Measurements from ENCODE around the gene ATAD3C. TPM values are rescaled to one million over a fixed set of nuclear protein-coding genes. Genes with fewer than 3 reads are reported as not detected.
"Not testable (repeated sequence)": the region's sequence is repeated elsewhere in the genome, so short reads cannot be mapped to it uniquely, and the experiment has no call there.

The ATAD3C gene
- 1 to 10 TPM; 2.6 to 3.7 (median 2.9) TPM for polyA plus RNA-seq (ENCODE audit: insufficient read length in 4 of 4)

GRCh38 chr1:1449099-1449739 lies at the start of gene ATAD3C:
ATAD3C (plus strand) TSS chr1:1449689; CDS start chr1:1450684, 995 bp downstream.
- no peak for DNase-seq (ENCODE audit: low read depth in 4 of 4, low spot score in 2 of 4)

- DNase-seq (ENCODE audit: low read depth in 4 of 4, low spot score in 2 of 4): no peak
These were observed 49.5 kb upstream of the ATAD3C start for GRCh38 chr1:1399872-1400575.

- DNase-seq (ENCODE audit: low read depth in 4 of 4, low spot score in 2 of 4): no peak
These were observed 48.7 kb upstream of the ATAD3C start for GRCh38 chr1:1400576-1401456.

GRCh38 chr1:1401457-1402010 lies 48.0 kb upstream of the ATAD3C start:
- no peak for DNase-seq (ENCODE audit: low read depth in 4 of 4, low spot score in 2 of 4)

GRCh38 chr1:1402072-1402900 lies 47.2 kb upstream of the ATAD3C start:
- no peak for DNase-seq (ENCODE audit: low read depth in 4 of 4, low spot score in 2 of 4)

GRCh38 chr1:1402901-1403392 lies 46.5 kb upstream of the ATAD3C start:
- DNase-seq (ENCODE audit: low read depth in 4 of 4, low spot score in 2 of 4): not testable (repeated sequence)

GRCh38 chr1:1403653-1404052 lies 45.8 kb upstream of the ATAD3C start:
- DNase-seq (ENCODE audit: low read depth in 4 of 4, low spot score in 2 of 4): no peak

GRCh38 chr1:1406101-1406820 lies 43.2 kb upstream of the ATAD3C start:
- DNase-seq (ENCODE audit: low read depth in 4 of 4, low spot score in 2 of 4): no peak

GRCh38 chr1:1406821-1407635 lies 42.5 kb upstream of the ATAD3C start, which contains the start of gene MRPL20:
MRPL20 (minus strand) TSS chr1:1407293; CDS start chr1:1407217, 76 bp downstream.
- peak; percentile 73 to 94 (median 85) for DNase-seq (ENCODE audit: low read depth in 4 of 4, low spot score in 2 of 4)

- DNase-seq (ENCODE audit: low read depth in 4 of 4, low spot score in 2 of 4): no peak
These were observed 41.7 kb upstream of the ATAD3C start for GRCh38 chr1:1407636-1408318.

- DNase-seq (ENCODE audit: low read depth in 4 of 4, low spot score in 2 of 4): not testable (repeated sequence)
These were observed 39.3 kb upstream of the ATAD3C start for GRCh38 chr1:1410238-1410637.

- DNase-seq (ENCODE audit: low read depth in 4 of 4, low spot score in 2 of 4): no peak
These were observed 37.9 kb upstream of the ATAD3C start for GRCh38 chr1:1411626-1412025.

GRCh38 chr1:1412311-1412902 lies 37.1 kb upstream of the ATAD3C start:
- DNase-seq (ENCODE audit: low read depth in 4 of 4, low spot score in 2 of 4): not testable (repeated sequence)

- DNase-seq (ENCODE audit: low read depth in 4 of 4, low spot score in 2 of 4): no peak
These were observed 33.7 kb upstream of the ATAD3C start for GRCh38 chr1:1415751-1416150.

GRCh38 chr1:1417396-1417795 lies 32.1 kb upstream of the ATAD3C start:
- not testable (repeated sequence) for DNase-seq (ENCODE audit: low read depth in 4 of 4, low spot score in 2 of 4)

GRCh38 chr1:1417825-1418463 lies 31.5 kb upstream of the ATAD3C start:
- DNase-seq (ENCODE audit: low read depth in 4 of 4, low spot score in 2 of 4): not testable (repeated sequence)

Data from left renal cortex interstitium (tissue), 4 donors.